Type B pancreatic cell (in vitro differentiated cells): ENCODE results near the gene SYPL2. TPM values are rescaled to one million over a fixed set of nuclear protein-coding genes. Genes with fewer than 3 reads are reported as not detected.

Experiments used
- DNase-seq: peaks from one replicate; pipeline ENCODE4 v3.0.0; 2021; ENCODE audit warnings: mixed read lengths; ENCODE audit not compliant: unreplicated experiment; ENCODE audit errors: extremely low spot score
- H3K27ac Mint-ChIP-seq: 2 replicates; pipeline ENCODE4 v1.8.0; 2021; ENCODE audit warnings: mild to moderate bottlenecking, mixed read lengths
- H3K27me3 Mint-ChIP-seq: 2 replicates; pipeline ENCODE4 v1.8.0; 2021; ENCODE audit warnings: mixed read lengths
- H3K36me3 Mint-ChIP-seq: 2 replicates; pipeline ENCODE4 v1.8.0; 2021; ENCODE audit warnings: mixed read lengths
- H3K4me1 Mint-ChIP-seq: one replicate; pipeline ENCODE4 v1.8.0; 2021; ENCODE audit warnings: mixed read lengths; ENCODE audit not compliant: unreplicated experiment
- H3K4me3 Mint-ChIP-seq: 2 replicates; pipeline ENCODE4 v1.8.0; 2021; ENCODE audit warnings: mild to moderate bottlenecking, mixed read lengths
- H3K9me3 Mint-ChIP-seq: 2 replicates; pipeline ENCODE4 v1.8.0; 2021; ENCODE audit warnings: mixed read lengths
- CTCF ChIP-seq: fragments of 200-600 bp; sonication (generic); conservative IDR thresholded peaks from 2 replicates; pipeline ENCODE4 v1.5.0; 2021; ENCODE audit warnings: antibody characterized with exemption, mild to moderate bottlenecking
- long read RNA-seq: library from polyadenylated mRNA; unstranded; transcript quantifications from one replicate; pipeline ENCODE4 v2.0.0, GENCODE V29; 2020
- total RNA-seq: library from RNA; stranded (reverse); gene quantifications from 2 replicates; pipeline ENCODE4 v1.2.1, GENCODE V29; 2021; ENCODE audit warnings: low replicate concordance

The SYPL2 gene
- total RNA-seq = 0.33 and 0.58 TPM in 2 replicates
- long read RNA-seq = 0 reads

- peak within 1 kb of the TSS; percentile 86 for H3K4me3 Mint-ChIP-seq
- peaks cover 92% of the 10 kb centered on the region for H3K27me3 Mint-ChIP-seq
- DNase-seq = no peak
- H3K4me1 Mint-ChIP-seq = no peaks in the 10 kb centered on the region
- H3K36me3 Mint-ChIP-seq = no peaks in the 10 kb centered on the region
- no peaks in the 10 kb centered on the region for H3K9me3 Mint-ChIP-seq
- H3K27ac Mint-ChIP-seq = peak within 1 kb of the TSS; percentile 59
- TF ChIP-seq CTCF = peak; percentile 24
Measured at GRCh38 chr1:109466452-109467300, at the start of gene SYPL2. SYPL2 (plus strand) TSS chr1:109466546; CDS start chr1:109466844, 298 bp downstream.

GRCh38 chr1:109423498-109423897 lies 42.8 kb upstream of the SYPL2 start:
- Mint-ChIP-seq H3K27ac (peak overlapping the region; percentile 3), H3K9me3 (no peaks in the 10 kb centered on the region), H3K36me3 (peaks cover 11% of the 10 kb centered on the region), H3K27me3 (no peaks in the 10 kb centered on the region), H3K4me1 (peaks cover 24% of the 10 kb centered on the region), H3K4me3 (peak overlapping the region; percentile 97)
- DNase-seq = no peak
- TF ChIP-seq CTCF = no peak

DNA sequence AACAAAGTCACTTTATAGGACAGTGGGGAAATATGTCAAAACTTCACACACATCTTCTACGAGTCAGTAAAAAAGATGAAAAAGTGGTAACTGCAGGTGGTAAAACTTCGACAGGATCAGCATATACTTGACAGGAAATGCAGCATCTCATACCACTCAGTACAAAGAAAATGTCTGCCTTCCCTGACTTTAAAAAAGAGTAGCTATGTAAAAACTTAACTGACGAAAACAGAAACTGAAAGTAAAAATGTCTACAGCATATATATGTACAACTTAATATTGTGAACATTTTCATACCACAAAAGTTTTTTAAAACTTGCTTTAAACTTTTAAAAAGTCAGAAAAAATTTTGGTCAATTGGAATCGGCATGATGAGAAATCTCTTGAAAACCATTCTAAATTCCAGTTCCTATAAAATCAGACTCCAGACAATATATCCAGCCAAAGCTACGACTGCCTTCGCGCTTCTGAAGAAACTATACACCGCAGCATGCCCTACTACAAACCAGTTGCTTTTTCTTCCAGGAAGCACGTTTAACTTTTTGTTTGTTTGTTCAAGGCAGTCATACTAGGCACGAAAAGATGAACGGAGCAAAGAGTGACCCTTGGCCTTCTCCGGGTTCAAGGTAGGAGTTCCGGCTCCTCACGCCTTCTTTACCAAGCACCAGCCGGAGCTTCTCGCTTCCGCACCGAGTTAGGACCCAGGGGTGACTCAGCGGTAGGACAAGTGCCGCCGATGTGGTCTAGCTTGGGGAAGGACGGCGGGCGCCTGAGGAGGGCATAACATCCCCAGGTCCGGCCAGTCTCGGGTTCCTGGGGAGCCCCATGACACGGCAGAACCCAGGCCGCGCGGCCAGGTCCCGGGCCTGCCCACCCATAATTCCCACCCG lies 40.7 kb upstream of the SYPL2 start:
- Mint-ChIP-seq H3K36me3 (peaks cover 8% of the 10 kb centered on the region), H3K4me1 (peaks cover 24% of the 10 kb centered on the region), H3K27ac (peak overlapping the region; percentile 93), H3K4me3 (peak overlapping the region; percentile 97), H3K27me3 (no peaks in the 10 kb centered on the region), H3K9me3 (no peaks in the 10 kb centered on the region)
- TF ChIP-seq CTCF = no peak
- no peak for DNase-seq

- Mint-ChIP-seq H3K4me3 (peak within 1 kb of the TSS; percentile 97), H3K4me1 (peaks cover 24% of the 10 kb centered on the region), H3K9me3 (no peaks in the 10 kb centered on the region), H3K27ac (peak within 1 kb of the TSS; percentile 93), H3K36me3 (peaks cover 8% of the 10 kb centered on the region), H3K27me3 (no peaks in the 10 kb centered on the region)
- no peak for TF ChIP-seq CTCF
- DNase-seq = peak; percentile 93
Measured at GRCh38 chr1:109426281-109427170, 39.8 kb upstream of the SYPL2 start, which contains the start of gene PSMA5. PSMA5 (minus strand) TSS chr1:109426448; CDS start chr1:109426330, 118 bp downstream.

GRCh38 chr1:109427171-109427467 lies 39.2 kb upstream of the SYPL2 start:
- H3K9me3 Mint-ChIP-seq = no peaks in the 10 kb centered on the region
- H3K4me1 Mint-ChIP-seq = peaks cover 24% of the 10 kb centered on the region
- H3K27me3 Mint-ChIP-seq = no peaks in the 10 kb centered on the region
- no peak for TF ChIP-seq CTCF
- peak overlapping the region; percentile 97 for H3K4me3 Mint-ChIP-seq
- H3K36me3 Mint-ChIP-seq = peaks cover 5% of the 10 kb centered on the region
- H3K27ac Mint-ChIP-seq = peak overlapping the region; percentile 59
- no peak for DNase-seq
